SK-N-SH (cell line): Measurements from ENCODE around the gene SUPT5H. TPM values are rescaled to one million over a fixed set of nuclear protein-coding genes. Genes with fewer than 3 reads are reported as not detected.

Experiments used
- CTCF ChIA-PET: fragments of 300-600, 350-600 bp; formaldehyde crosslinking; extraction: SDS; loops from one replicate; lab custom pipeline; 2021; lab: Yijun Ruan, JAX
- POLR2A ChIA-PET: fragments of 350-600 bp; sonication (Branson Sonifier 250); formaldehyde crosslinking; extraction: SDS; loops from one replicate; lab custom pipeline; 2020; ENCODE audit warnings: antibody characterized with exemption, inconsistent platforms; lab: Yijun Ruan, JAX
- DNase-seq: peaks from one replicate; pipeline ENCODE4 v3.0.0; 2012
- H2AFZ ChIP-seq: fragments of 200-600 bp; sonication (generic); 2 replicates; pipeline ENCODE4 v1.8.1; 2016; ENCODE audit warnings: antibody characterized with exemption, mild to moderate bottlenecking, low read depth
- H3F3A ChIP-seq: fragments of 200-600 bp; sonication (generic); replicated peaks from 2 replicates; pipeline ENCODE3; 2016; ENCODE audit warnings: antibody characterized with exemption, mild to moderate bottlenecking; ENCODE audit not compliant: insufficient read depth
- H3K27ac ChIP-seq, 2 experiments: fragments of 200-500 bp in 1 of 2; fragments of 200-600 bp in 1 of 2; sonication (Bioruptor generic) in 1 of 2; sonication (generic), shearing (Covaris generic) in 1 of 2; 2 replicates each; pipeline versions ENCODE4 v1.5.1 to v1.6.1; 2014 to 2016; ENCODE audit warnings: low read depth in 2 of 2, inconsistent platforms in 1 of 2, low read length in 1 of 2, mild to moderate bottlenecking in 1 of 2, mixed read lengths in 1 of 2
- H3K27me3 ChIP-seq: fragments of 200-600 bp; sonication (generic), shearing (Covaris generic); 2 replicates; pipeline ENCODE4 v1.6.1; 2016; ENCODE audit warnings: mixed run types; ENCODE audit not compliant: insufficient read depth
- H3K36me3 ChIP-seq, 2 experiments: fragments of 200-500 bp in 1 of 2; fragments of 200-600 bp in 1 of 2; sonication (Bioruptor generic) in 1 of 2; sonication (generic) in 1 of 2; replicated peaks in 1 of 2; 2 replicates each; pipeline versions ENCODE3 to v1.5.1; 2014 to 2016; ENCODE audit warnings: low read length in 1 of 2, mild to moderate bottlenecking in 1 of 2; ENCODE audit not compliant: insufficient read depth in 2 of 2, control insufficient read depth in 1 of 2
- H3K4me1 ChIP-seq, 2 experiments: fragments of 200-500 bp in 1 of 2; fragments of 200-600 bp in 1 of 2; sonication (Bioruptor generic) in 1 of 2; sonication (generic), shearing (Covaris generic) in 1 of 2; 2 replicates each; pipeline versions ENCODE4 v1.5.1 to v1.6.1; 2014 to 2016; ENCODE audit warnings: low read depth in 1 of 2, low read length in 1 of 2, mixed run types in 1 of 2; ENCODE audit not compliant: insufficient read depth in 2 of 2, control insufficient read depth in 1 of 2
- H3K4me2 ChIP-seq: fragments of 200-600 bp; sonication (generic), shearing (Covaris generic); 2 replicates; pipeline ENCODE4 v1.6.1; 2017; ENCODE audit warnings: mixed run types
- H3K4me3 ChIP-seq, 2 experiments: fragments of 200-500 bp in 1 of 2; fragments of 200-600 bp in 1 of 2; sonication (Bioruptor generic) in 1 of 2; sonication (generic), shearing (Covaris generic) in 1 of 2; 2 replicates each; pipeline versions ENCODE4 v1.5.1 to v1.8.1; 2014 to 2016; ENCODE audit warnings: low read depth in 2 of 2, inconsistent platforms in 1 of 2, low read length in 1 of 2, mild to moderate bottlenecking in 1 of 2, mixed read lengths in 1 of 2, moderate library complexity in 1 of 2
- H3K79me2 ChIP-seq: fragments of 200-600 bp; sonication (generic); 2 replicates; pipeline ENCODE4 v1.8.1; 2017; ENCODE audit warnings: mild to moderate bottlenecking; ENCODE audit not compliant: insufficient read depth
- H3K9ac ChIP-seq: fragments of 200-600 bp; sonication (generic); 2 replicates; pipeline ENCODE4 v1.6.1; 2017; ENCODE audit warnings: mixed run types
- H3K9me2 ChIP-seq: fragments of 200-600 bp; sonication (generic); 2 replicates; pipeline ENCODE4 v1.6.1; 2017; ENCODE audit warnings: mixed run types
- H3K9me3 ChIP-seq: fragments of 200-600 bp; sonication (generic); 2 replicates; pipeline ENCODE4 v1.6.1; 2017; ENCODE audit warnings: mixed run types, mild to moderate bottlenecking, moderate library complexity
- H4K20me1 ChIP-seq: fragments of 200-600 bp; sonication (generic); 2 replicates; pipeline ENCODE4 v1.6.1; 2017; ENCODE audit warnings: mild to moderate bottlenecking, mixed run types; ENCODE audit not compliant: insufficient read depth
- CHD2 ChIP-seq: fragments of 150-350 bp; IDR thresholded peaks from 2 replicates; pipeline ENCODE4 v1.6.1; 2018; ENCODE audit warnings: low read length; ENCODE audit not compliant: partially characterized antibody
- FOXJ3 ChIP-seq: sonication (generic); formaldehyde crosslinking; IDR thresholded peaks from 2 replicates; pipeline ENCODE4 v1.5.1; 2020; ENCODE audit warnings: mild to moderate bottlenecking, missing genetic modification reagents
- GABPA ChIP-seq: IDR thresholded peaks from 2 replicates; pipeline ENCODE4 v1.4.0; 2012; ENCODE audit warnings: low read depth, mild to moderate bottlenecking
- IRF3 ChIP-seq: fragments of 150-350 bp; IDR thresholded peaks from 2 replicates; pipeline ENCODE4 v1.6.1; 2016; ENCODE audit warnings: mild to moderate bottlenecking, low read depth, low read length
- MAX ChIP-seq: IDR thresholded peaks from 2 replicates; pipeline ENCODE4 v1.4.0; 2012; ENCODE audit warnings: low read depth
- MXI1 ChIP-seq: IDR thresholded peaks from 2 replicates; pipeline ENCODE4 v1.6.1; 2012; ENCODE audit warnings: mild to moderate bottlenecking, low read depth, low read length, improper control_type of control experiment
- NFIC ChIP-seq: IDR thresholded peaks from 2 replicates; pipeline ENCODE4 v1.4.0; 2012; ENCODE audit warnings: borderline replicate concordance
- NRF1 ChIP-seq: IDR thresholded peaks from 2 replicates; pipeline ENCODE4 v1.6.1; 2012; ENCODE audit warnings: low read depth, mild to moderate bottlenecking, low read length
- POLR2AphosphoS5 ChIP-seq: IDR thresholded peaks from 2 replicates; pipeline ENCODE4 v1.6.1; 2012; ENCODE audit warnings: low read depth, low read length
- TAF1 ChIP-seq: IDR thresholded peaks from 2 replicates; pipeline ENCODE4 v1.6.1; 2012; ENCODE audit warnings: low read depth, mild to moderate bottlenecking, low read length, moderate library complexity, borderline replicate concordance
- WGBS: methylation state at CpG from one replicate; pipeline ENCODE4 v1.1.6; 2017; ENCODE audit warnings: low lambda C conversion rate; 5-methylcytosine and 5-hydroxymethylcytosine counted together
- polyA plus RNA-seq, 3 experiments: library from polyadenylated mRNA; depleted of rRNA; stranded (reverse); fragments of >200 nt; gene quantifications; 2 replicates each; pipeline ENCODE4 v1.2.3, GENCODE V29; 2012
- TF ChIP-seq, protein P1 (sequence below): fragments of 200-600 bp; sonication (generic); IDR thresholded peaks from 2 replicates; pipeline ENCODE4 v1.6.1; 2017; ENCODE audit warnings: antibody characterized with exemption, mild to moderate bottlenecking, moderate library complexity

SUPT5H gene
- polyA plus RNA-seq, 1 of the 3 experiments (the other 2 are of a cell fraction): 137 TPM

GRCh38 chr19:39481676-39482075 is 36.3 kb downstream of the SUPT5H start (continued):
- TF ChIP-seq, protein P1, sequence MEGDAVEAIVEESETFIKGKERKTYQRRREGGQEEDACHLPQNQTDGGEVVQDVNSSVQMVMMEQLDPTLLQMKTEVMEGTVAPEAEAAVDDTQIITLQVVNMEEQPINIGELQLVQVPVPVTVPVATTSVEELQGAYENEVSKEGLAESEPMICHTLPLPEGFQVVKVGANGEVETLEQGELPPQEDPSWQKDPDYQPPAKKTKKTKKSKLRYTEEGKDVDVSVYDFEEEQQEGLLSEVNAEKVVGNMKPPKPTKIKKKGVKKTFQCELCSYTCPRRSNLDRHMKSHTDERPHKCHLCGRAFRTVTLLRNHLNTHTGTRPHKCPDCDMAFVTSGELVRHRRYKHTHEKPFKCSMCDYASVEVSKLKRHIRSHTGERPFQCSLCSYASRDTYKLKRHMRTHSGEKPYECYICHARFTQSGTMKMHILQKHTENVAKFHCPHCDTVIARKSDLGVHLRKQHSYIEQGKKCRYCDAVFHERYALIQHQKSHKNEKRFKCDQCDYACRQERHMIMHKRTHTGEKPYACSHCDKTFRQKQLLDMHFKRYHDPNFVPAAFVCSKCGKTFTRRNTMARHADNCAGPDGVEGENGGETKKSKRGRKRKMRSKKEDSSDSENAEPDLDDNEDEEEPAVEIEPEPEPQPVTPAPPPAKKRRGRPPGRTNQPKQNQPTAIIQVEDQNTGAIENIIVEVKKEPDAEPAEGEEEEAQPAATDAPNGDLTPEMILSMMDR: no peak
- TF ChIP-seq TAF1 (no peak), MAX (no peak), FOXJ3 (CRISPR knock-in tag) (no peak), NRF1 (no peak), GABPA (no peak)

DNA sequence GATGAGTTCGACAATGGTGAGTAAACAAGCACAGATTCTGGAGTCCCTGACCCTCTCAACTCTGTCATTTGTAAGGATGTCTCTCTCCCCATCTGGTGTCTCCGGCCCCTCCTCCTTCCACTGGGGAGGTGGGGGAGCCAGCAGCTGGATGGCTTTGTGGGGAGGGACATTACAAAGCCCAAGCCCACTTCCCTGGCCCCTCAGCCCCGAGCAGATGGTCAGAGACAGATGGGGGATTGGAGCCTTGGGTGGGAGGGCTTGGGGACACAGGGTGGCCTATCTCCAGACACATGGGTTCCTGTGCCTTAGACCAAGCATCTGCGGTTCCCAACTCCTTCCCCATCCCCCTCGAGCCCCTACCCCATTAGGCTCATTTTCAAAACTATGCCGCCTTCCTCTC is 37.8 kb downstream of the SUPT5H start:
- Histone ChIP-seq H3K4me3 (no peak overlapping the region), H3F3A (peaks cover 13% of the 10 kb centered on the region), H3K27ac (no peak overlapping the region), H2AFZ (no peak overlapping the region), H4K20me1 (no peaks in the 10 kb centered on the region), H3K4me2 (no peak overlapping the region), H3K27me3 (no peaks in the 10 kb centered on the region), H3K79me2 (peaks cover 38% of the 10 kb centered on the region), H3K4me1 (peaks cover 0 to 14% of the 10 kb centered on the region in 2 experiments; a peak in 1 of 4 replicates), H3K9ac (no peak overlapping the region), H3K36me3 (peaks cover 10 to 27% of the 10 kb centered on the region in 2 experiments), H3K9me3 (no peaks in the 10 kb centered on the region), H3K9me2 (no peaks in the 10 kb centered on the region)
- POLR2A ChIA-PET: no interaction called here
- DNase-seq: no peak
- TF ChIP-seq NFIC: no peak
- TF ChIP-seq POLR2AphosphoS5: no peak
- WGBS: 78% methylated on average over 6 of the region's 6 CpGs
- CTCF ChIA-PET: interaction anchor here (1.9 kb wide), 1 partner anchor 9 kb away, joined by 5 read pairs; no protein-coding TSS in a partner anchor

DNA sequence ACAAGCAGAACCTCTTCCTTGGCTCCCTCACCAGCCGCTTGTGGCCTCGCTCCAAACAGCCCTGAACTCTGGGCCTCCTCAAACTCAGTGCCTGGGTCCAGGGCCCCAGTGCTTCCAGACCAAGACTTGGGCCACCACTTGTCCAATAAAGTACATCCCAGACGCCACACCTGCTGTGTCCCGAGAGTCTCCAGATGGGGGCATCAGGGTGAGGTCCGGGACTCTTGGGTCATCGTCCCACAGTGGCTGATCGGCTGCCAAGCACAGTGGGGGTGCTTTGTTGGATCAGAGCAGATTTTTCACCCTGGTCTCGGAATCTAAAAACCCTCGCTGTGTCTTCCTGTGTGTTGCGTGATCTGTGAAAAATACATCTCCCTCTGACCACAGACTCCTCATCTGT is 44.4 kb downstream of the SUPT5H start:
- H3K9me2 ChIP-seq: no peaks in the 10 kb centered on the region
- no peaks in the 10 kb centered on the region for H3K9me3 ChIP-seq
- H3K4me3 ChIP-seq: no peak overlapping the region
- H3K4me1 ChIP-seq: no peaks in the 10 kb centered on the region
- ChIA-PET POLR2A (no interaction called here), CTCF (interaction anchor here (1.0 to 1.5 kb wide), 2 partner anchors 15 to 43 kb away, joined by 6 read pairs; partner anchors contain the start of gene EID2B)
- WGBS: 83% methylated on average over 7 of the region's 10 CpGs
- H3K79me2 ChIP-seq: peaks cover 5% of the 10 kb centered on the region; the same call in 1 of the 2 replicates
- no peak overlapping the region for H3K4me2 ChIP-seq
- no peak for DNase-seq
- no peaks in the 10 kb centered on the region for H4K20me1 ChIP-seq
- TF ChIP-seq MXI1 (no peak), CHD2 (no peak), GABPA (no peak), MAX (no peak), FOXJ3 (CRISPR knock-in tag) (no peak), IRF3 (no peak), NFIC (no peak)
- TF ChIP-seq, protein P1: no peak
- no peak overlapping the region for H3K27ac ChIP-seq
- H3K36me3 ChIP-seq: peaks cover 4 to 38% of the 10 kb centered on the region in 2 experiments
- H2AFZ ChIP-seq: no peak overlapping the region
- H3K9ac ChIP-seq: no peak overlapping the region
- no peaks in the 10 kb centered on the region for H3K27me3 ChIP-seq
- peaks cover 3% of the 10 kb centered on the region for H3F3A ChIP-seq
